Immature natural killer cell (primary cell): ENCODE results near the gene ABCA4. TPM values are rescaled to one million over a fixed set of nuclear protein-coding genes. Genes with fewer than 3 reads are reported as not detected.
A peak's percentile ranks its signal among the peaks of the same experiment; 100 is the strongest.

Source experiments
- DNase-seq, 3 donors: peaks; one replicate each; pipeline ENCODE4 v3.0.0; 2022; ENCODE audit warnings: mixed read lengths in 1 of 3
- H3K27ac Mint-ChIP-seq, 6 donors: one replicate each; pipeline ENCODE4 v1.8.0; 2020; ENCODE audit warnings: mixed read lengths in 6 of 6, mild to moderate bottlenecking in 5 of 6, inconsistent platforms in 4 of 6, moderate library complexity in 3 of 6
- H3K27me3 Mint-ChIP-seq, 3 donors: one replicate each; pipeline ENCODE4 v1.8.0; 2020 to 2021; ENCODE audit warnings: low read depth in 3 of 3, mild to moderate bottlenecking in 3 of 3, mixed read lengths in 3 of 3, moderate library complexity in 3 of 3, inconsistent platforms in 1 of 3
- H3K36me3 Mint-ChIP-seq, 3 donors: one replicate each; pipeline ENCODE4 v1.8.0; 2020; ENCODE audit warnings: mixed read lengths in 3 of 3, inconsistent platforms in 2 of 3, mild to moderate bottlenecking in 2 of 3
- H3K4me1 Mint-ChIP-seq, 2 donors: one replicate each; pipeline ENCODE4 v1.8.0; 2020; ENCODE audit warnings: inconsistent platforms in 2 of 2, mild to moderate bottlenecking in 2 of 2, mixed read lengths in 2 of 2, moderate library complexity in 1 of 2
- H3K4me3 Mint-ChIP-seq, 5 donors: one replicate each; pipeline ENCODE4 v1.8.0; 2020; ENCODE audit warnings: mild to moderate bottlenecking in 5 of 5, mixed read lengths in 5 of 5, inconsistent platforms in 3 of 5, moderate library complexity in 3 of 5
- H3K9me3 Mint-ChIP-seq, 6 donors: one replicate each; pipeline ENCODE4 v1.8.0; 2020; ENCODE audit warnings: mild to moderate bottlenecking in 6 of 6, mixed read lengths in 6 of 6, inconsistent platforms in 4 of 6, moderate library complexity in 3 of 6
- polyA plus RNA-seq, 3 donors: library from polyadenylated mRNA; unstranded; fragments of 300-500 nt; fragmentation: Illumina TruSeq; gene quantifications; one replicate each; pipeline ENCODE4 v1.2.3, GENCODE V29; 2021

ABCA4 gene
- polyA plus RNA-seq, 3 donors from 2014 or later = 0.08 TPM; not detected in 2

DNA sequence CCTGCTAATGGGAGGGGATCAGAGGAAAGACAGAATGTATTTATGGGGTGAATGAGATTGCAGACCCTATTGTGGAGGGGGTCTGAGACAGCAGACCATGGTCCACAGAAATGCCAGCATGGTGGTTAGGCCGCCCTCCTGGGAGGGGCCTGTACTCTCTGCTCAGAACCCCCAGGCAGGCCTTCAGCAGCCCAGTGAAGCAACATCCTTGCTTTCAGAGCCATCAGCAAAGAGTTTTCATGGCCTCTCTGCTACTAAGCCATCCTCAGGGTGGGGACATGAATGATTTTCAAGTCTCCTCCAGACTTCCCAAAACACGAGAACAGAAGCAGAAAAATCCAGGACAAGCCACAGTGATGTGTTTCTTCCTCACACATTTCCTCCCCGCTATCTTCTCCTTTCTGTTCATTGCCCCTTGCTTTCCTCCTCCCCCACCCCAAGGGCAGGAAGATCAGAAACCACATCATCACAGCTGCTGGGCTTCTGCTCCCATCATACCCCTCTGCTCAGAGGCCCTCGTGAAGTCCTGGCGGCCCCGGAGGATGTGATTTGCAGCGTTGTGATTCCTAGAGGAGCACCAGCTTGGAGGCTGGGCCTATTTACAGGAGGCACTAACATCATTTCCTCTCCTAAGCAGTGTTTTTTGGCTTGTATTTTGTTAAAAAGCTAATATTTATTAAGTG, 48.0 kb downstream of the ABCA4 start:
- Mint-ChIP-seq H3K27ac (peak overlapping the region in 3 of 6 donors; percentile 21 to 67 (median 37)), H3K4me3 (peak overlapping the region in 4 of 5 donors; percentile 28 to 48 (median 38)), H3K36me3 (no peaks in the 10 kb centered on the region), H3K9me3 (no peaks in the 10 kb centered on the region), H3K4me1 (peaks cover 16 to 28% of the 10 kb centered on the region in 2 donors), H3K27me3 (peaks cover 4 to 6% (median 5%) of the 10 kb centered on the region in 3 donors)
- no peak for DNase-seq

DNA sequence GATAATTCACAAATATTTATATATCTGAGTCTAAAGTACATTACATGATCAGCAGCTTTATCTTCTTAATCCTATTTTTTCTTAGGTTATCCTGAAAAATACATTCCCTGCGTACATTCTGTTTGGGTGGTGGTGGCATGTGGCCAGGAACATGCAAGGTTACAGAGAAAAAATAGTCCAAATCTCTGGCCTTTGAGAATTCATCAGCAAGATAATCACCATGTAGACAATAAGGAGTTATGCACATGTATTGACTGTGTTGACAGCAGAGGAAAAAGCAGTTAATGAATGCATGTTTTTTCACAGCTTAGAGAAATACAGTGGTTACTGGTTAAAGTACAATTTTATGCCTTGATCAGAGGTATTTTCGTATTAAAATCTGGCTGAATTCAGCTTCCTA, 49.0 kb downstream of the ABCA4 start:
- no peak for DNase-seq
- no peak overlapping the region for H3K4me3 Mint-ChIP-seq
- H3K9me3 Mint-ChIP-seq = no peaks in the 10 kb centered on the region
- H3K4me1 Mint-ChIP-seq = peaks cover 16 to 28% of the 10 kb centered on the region in 2 donors
- H3K36me3 Mint-ChIP-seq = no peaks in the 10 kb centered on the region
- H3K27ac Mint-ChIP-seq = no peak overlapping the region
- H3K27me3 Mint-ChIP-seq = peaks cover 3 to 6% (median 5%) of the 10 kb centered on the region in 3 donors

DNA sequence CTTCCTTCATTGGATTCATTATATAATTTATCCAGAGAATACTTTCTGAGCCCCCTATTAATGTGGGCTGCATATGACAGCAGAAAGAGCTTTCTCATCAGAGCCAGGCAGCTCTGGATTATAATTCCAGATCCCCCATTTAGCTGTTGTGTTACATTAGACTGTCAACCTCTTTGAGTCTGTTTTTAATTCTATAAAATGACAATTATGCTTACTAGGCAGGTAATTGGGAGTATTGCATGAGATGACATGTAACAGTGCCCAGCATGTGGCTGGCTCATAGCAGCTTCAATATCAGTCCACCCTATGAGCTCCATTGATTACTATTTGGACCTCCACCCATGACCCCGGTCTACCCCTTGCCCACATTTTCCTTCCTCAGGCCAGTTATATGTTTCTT, 49.6 kb downstream of the ABCA4 start:
- Mint-ChIP-seq H3K27ac (no peak overlapping the region), H3K9me3 (no peaks in the 10 kb centered on the region), H3K4me1 (peaks cover 16 to 28% of the 10 kb centered on the region in 2 donors), H3K27me3 (peaks cover 3 to 6% (median 5%) of the 10 kb centered on the region in 3 donors), H3K36me3 (no peaks in the 10 kb centered on the region), H3K4me3 (no peak overlapping the region)
- DNase-seq = no peak

DNA sequence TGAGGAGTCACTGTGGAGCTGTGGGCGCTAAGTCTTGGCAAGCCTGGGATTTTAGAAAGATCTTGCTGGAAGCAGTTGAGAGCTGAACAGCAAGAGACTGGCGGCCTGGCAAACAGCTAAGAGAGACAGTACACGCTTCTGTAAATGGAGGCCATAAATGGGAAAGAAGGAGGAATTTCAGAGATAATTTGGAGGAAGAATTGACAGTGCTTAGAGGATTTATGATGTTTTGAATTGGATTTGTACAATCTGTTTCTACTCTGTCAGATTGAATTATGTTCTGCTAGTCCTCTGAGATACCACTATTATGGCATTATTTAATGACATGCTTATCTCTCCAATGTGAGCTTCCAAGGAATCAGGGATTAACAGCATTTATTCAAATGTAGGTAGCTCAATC, 50.1 kb downstream of the ABCA4 start:
- H3K4me3 Mint-ChIP-seq = no peak overlapping the region
- H3K36me3 Mint-ChIP-seq = no peaks in the 10 kb centered on the region
- H3K27me3 Mint-ChIP-seq = peaks cover 3 to 6% (median 5%) of the 10 kb centered on the region in 3 donors
- H3K4me1 Mint-ChIP-seq = peaks cover 16 to 28% of the 10 kb centered on the region in 2 donors
- H3K9me3 Mint-ChIP-seq = no peaks in the 10 kb centered on the region
- H3K27ac Mint-ChIP-seq = no peak overlapping the region
- DNase-seq = no peak

DNA sequence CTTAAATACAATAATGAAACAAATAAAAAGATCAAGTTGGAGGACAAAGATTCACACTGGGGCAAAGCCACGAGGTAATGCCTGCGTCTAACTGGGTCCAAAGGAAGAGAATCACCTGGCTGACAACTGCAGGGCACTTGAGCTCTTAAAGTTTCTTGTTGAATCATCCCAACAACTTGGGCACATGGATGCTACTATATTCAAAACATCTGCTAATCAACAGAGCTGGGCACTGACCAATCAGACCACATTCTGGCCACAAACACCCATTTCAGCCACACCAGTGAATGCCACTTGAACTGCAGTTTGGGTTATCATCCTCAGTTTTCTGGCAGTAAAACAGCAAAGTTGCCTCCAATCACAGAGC, 51.0 kb downstream of the ABCA4 start:
- no peaks in the 10 kb centered on the region for H3K36me3 Mint-ChIP-seq
- no peak overlapping the region for H3K27ac Mint-ChIP-seq

DNA sequence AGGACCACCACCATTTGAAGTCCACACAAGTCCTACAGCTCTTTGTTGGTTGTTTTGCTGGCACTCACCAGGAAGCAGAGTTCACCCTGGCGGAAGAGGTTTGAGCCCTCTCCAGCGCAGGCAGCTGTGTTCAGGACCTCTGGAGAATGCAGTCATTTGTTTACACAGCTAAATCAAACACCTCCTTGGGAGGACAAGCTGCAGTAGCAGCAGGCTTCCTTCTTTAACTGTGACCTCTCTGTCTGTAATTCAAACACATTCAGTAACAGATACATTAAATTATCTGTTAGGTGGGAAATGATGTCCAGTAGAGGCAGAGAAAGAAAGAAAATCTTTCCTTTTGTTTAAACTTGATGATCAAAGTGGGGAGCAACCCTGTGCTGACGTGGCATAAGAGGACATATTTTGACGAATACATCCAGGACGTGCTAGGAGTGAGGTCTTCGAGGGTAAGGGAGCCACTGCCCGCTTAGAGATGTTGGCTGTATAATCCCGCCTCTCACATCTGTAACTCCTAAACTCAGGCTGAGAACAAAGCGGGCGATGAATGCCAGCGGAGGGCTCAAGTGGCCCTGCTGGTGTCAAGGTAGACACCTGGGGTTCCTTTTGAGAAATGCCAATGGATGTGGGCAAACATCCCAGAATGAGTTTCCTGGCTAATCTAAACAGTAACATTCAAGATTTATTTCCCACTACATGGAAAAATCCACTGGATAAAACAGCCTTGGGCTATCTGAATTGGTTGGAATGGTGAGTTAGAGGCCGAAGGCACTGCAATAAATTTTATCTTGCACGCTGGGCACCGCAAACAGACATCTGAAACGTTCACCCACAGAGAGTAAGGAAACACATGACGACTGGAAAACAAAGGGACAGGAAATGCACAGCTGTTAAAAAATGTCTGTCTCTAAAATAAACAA, 51.7 kb downstream of the ABCA4 start:
- H3K27me3 Mint-ChIP-seq = peaks cover 0 to 3% (median under 1%) of the 10 kb centered on the region in 3 donors
- H3K36me3 Mint-ChIP-seq = no peaks in the 10 kb centered on the region
- no peak overlapping the region for H3K27ac Mint-ChIP-seq
- H3K4me3 Mint-ChIP-seq = no peak overlapping the region
- no peaks in the 10 kb centered on the region for H3K9me3 Mint-ChIP-seq
- peaks cover 16 to 28% of the 10 kb centered on the region in 2 donors for H3K4me1 Mint-ChIP-seq
- no peak for DNase-seq

More for the DNA sequence above, 51.0 kb downstream of the ABCA4 start:
- no peak overlapping the region for H3K4me3 Mint-ChIP-seq
- no peak for DNase-seq
- H3K4me1 Mint-ChIP-seq = peaks cover 16 to 28% of the 10 kb centered on the region in 2 donors
- H3K9me3 Mint-ChIP-seq = no peaks in the 10 kb centered on the region
- H3K27me3 Mint-ChIP-seq = peaks cover 0 to 6% (median 5%) of the 10 kb centered on the region in 3 donors

DNA sequence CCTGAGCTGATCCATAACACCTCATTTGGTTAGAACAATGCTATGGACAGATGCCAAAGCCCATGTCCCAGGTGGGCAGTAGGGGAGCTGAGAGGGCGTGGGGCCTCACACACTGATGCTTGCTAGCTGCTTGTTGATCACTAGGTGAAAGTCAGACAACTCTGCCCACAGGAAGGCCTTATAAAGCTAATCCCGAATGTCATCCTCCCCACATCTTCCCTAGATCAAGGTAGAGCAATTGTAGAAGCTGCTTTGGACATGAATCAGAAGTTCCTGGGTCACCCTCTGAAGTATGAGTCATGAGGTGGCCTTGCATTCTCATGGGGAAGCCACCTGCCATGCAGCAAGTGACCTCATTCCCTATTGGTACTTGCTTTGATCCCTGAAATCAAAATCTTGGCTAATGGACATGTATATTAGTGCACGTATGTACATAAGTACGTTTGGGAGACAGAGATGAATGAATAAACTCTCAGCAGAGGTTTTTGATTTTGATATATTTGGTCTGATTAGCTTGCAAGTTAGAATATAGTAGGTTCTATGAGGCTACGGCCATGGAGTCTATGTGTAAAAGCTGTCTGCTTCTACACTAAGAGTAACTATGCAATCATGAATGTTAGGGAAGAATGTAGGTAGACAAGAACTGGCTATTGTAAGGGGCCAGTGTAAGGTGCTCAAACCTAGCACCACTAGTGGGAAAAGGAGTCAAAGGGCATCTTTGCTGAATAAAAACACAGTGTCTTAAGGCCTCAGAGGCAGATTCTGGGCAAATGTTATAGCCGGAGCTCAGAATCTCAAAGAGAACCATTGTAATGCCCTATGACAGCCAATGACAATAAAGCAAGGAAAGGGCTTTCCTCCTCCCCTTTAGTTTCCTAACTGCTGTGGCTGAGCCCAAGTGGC, 52.6 kb downstream of the ABCA4 start:
- Mint-ChIP-seq H3K4me3 (no peak overlapping the region), H3K36me3 (no peaks in the 10 kb centered on the region), H3K4me1 (peaks cover 13 to 24% of the 10 kb centered on the region in 2 donors), H3K27ac (no peak overlapping the region), H3K9me3 (no peaks in the 10 kb centered on the region), H3K27me3 (peaks cover 0 to 3% (median 2%) of the 10 kb centered on the region in 3 donors)
- no peak for DNase-seq

DNA sequence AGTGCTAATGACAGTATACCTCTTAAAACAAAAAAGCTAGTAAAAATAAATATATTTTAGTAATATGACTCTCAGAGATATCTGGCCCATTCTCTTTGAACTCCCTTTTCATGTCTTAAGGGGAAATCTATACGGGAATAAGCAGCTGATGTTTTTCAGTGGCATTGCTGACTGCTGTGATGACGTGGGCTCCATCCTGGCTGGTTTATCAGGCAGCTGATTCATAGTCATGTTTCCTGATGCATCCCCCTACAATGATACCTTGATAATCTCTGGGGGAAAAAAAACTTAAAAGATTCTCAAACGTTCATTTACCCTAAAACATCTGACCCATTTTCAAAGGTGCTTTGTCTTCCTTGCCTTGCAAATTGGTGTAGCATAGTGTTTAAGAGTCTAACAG, 53.8 kb downstream of the ABCA4 start:
- Mint-ChIP-seq H3K36me3 (no peaks in the 10 kb centered on the region), H3K4me1 (peaks cover 4 to 13% of the 10 kb centered on the region in 2 donors), H3K27ac (no peak overlapping the region), H3K4me3 (no peak overlapping the region), H3K9me3 (no peaks in the 10 kb centered on the region), H3K27me3 (peaks cover 0 to 6% (median 3%) of the 10 kb centered on the region in 3 donors)
- no peak for DNase-seq

DNA sequence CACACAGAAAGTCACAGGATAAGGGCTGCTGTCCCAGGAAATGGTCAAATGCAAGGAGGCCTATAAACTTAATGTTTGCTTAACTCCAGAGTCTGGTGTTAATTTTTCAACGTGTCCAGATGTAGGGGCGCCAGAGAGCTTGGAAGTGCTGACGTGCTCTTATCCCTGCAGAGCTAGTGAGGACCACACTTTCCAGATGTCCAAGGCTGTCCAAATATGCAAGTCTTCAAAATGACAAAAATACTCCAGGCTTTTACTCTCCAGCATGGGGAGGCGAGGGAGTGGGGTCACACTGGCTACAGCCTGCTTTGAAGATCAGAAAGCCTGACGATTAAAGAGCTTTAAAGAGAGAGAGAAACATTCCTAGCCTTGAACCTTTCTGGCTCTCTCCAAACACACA, 57.6 kb downstream of the ABCA4 start:
- Mint-ChIP-seq H3K27me3 (peaks cover 0 to 7% (median 5%) of the 10 kb centered on the region in 3 donors), H3K36me3 (no peaks in the 10 kb centered on the region), H3K9me3 (no peaks in the 10 kb centered on the region), H3K4me3 (no peak overlapping the region), H3K27ac (no peak overlapping the region), H3K4me1 (no peaks in the 10 kb centered on the region)
- no peak for DNase-seq

DNA sequence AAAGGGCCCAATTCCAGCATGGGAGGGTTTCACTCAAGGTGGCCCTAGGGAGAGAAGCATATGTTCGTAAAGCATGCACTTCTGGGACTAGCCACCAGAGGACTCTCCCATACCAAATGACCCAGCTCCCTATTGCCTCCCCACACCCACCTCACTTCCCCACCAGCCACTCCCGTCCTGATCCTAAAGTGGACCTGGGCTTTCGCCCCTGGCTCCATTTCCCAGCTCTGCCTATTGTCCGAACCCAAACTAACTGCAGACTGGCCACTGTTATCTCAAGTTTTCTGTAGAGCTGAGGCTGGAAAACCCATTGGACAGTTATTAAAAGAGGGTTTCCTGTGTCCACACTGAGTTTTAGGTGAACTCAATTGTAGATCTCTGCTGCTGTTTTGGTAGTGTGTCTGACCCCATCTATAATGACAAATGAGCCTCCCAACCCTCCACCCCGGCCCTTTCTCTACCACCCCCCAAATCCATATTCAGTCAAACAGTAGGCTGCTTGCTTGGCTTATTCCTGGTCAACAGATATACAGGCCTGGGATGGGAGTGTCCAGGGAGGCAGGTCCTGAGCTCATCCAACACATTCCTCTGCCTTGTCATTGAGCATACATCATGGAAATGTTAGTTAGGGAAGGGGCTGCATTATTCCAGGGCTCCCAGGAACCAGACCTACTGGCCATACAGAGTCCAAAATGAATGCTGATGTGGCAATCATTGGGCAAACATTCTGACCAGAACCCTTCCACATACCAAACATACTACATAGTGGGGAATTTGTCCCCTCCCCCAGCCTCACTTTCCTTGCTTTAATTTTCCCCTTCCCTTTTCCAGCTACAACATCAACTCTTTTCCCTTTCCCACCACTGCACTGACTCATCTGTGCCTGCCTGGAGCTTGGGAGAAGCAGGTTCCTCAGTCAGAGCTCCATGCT, 59.2 kb downstream of the ABCA4 start:
- Mint-ChIP-seq H3K9me3 (no peaks in the 10 kb centered on the region), H3K27ac (no peak overlapping the region), H3K4me1 (no peaks in the 10 kb centered on the region), H3K4me3 (no peak overlapping the region), H3K27me3 (peaks cover 0 to 7% (median 5%) of the 10 kb centered on the region in 3 donors), H3K36me3 (no peaks in the 10 kb centered on the region)
- DNase-seq = peak; percentile 21 to 29 (median 25)

DNA sequence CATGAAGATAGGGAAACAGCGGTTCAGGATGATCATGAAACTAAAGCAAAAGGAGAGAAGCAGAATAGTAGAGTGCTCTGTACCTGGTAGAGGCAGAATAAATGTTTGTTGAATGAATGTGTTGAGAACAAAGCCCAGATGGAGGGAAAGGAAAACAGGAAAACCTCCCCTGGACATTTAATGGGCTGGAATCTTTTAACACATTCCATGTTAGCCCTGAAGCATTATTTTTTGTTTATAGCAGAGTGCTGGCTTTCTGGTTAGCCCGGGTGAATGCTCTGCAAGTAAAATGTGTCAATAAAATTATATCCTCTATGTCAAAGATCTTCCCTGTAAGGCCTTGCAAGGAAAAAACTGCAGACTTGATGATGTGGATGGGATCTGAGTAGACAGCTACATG, 60.2 kb downstream of the ABCA4 start:
- Mint-ChIP-seq H3K9me3 (no peaks in the 10 kb centered on the region), H3K4me3 (no peak overlapping the region), H3K4me1 (no peaks in the 10 kb centered on the region), H3K36me3 (no peaks in the 10 kb centered on the region), H3K27ac (no peak overlapping the region), H3K27me3 (peaks cover 0 to 7% (median 5%) of the 10 kb centered on the region in 3 donors)
- no peak for DNase-seq

DNA sequence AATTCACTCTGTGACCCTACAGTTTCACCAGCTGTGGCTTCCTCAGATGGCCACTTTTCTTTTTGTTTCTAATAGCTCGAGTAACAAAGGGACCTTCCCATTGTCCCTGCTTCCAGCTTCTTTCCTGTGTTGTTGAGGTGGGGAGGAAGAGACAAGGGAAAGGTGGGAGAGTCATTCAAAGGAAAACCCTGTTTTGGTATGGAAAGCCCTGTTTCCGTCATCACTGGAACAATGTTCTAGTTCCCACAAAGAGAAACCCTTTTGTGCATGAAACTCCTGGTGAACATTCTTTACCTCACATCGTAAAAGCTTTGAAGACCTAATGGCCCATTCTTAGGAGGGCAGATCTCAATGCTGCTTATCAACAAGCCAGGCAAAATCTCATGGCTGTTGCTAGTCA, 62.2 kb downstream of the ABCA4 start:
- Mint-ChIP-seq H3K27ac (no peak overlapping the region), H3K36me3 (no peaks in the 10 kb centered on the region), H3K4me1 (no peaks in the 10 kb centered on the region), H3K4me3 (no peak overlapping the region), H3K27me3 (peaks cover 0 to 12% (median 7%) of the 10 kb centered on the region in 3 donors), H3K9me3 (no peaks in the 10 kb centered on the region)
- DNase-seq = no peak

DNA sequence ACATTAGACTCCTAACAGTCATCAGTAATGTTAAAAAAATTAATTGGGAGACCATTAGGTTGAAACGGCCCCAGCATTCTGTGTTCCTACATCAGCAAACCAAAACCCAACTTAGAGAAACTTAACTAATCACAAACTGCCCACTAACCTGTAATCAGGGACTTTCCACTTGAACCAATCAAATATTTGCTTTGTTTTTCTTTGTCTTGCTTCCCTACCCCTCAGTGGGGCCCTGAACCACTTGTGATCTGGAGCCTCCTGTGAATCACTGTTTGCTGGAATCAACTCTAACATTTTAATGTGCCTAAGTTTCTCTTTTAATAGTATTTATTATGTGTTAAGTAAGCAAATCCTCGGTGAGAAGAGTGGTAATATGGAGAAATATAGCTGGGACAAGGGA, 64.0 kb downstream of the ABCA4 start:
- Mint-ChIP-seq H3K9me3 (no peaks in the 10 kb centered on the region), H3K4me3 (no peak overlapping the region), H3K27ac (no peak overlapping the region), H3K27me3 (peaks cover 0 to 7% (median 6%) of the 10 kb centered on the region in 3 donors), H3K4me1 (no peaks in the 10 kb centered on the region), H3K36me3 (no peaks in the 10 kb centered on the region)
- DNase-seq = no peak
